Neural progenitor cell (in vitro differentiated cells): ENCODE measurements around the gene GNB1. TPM values are rescaled to one million over a fixed set of nuclear protein-coding genes. Genes with fewer than 3 reads are reported as not detected.

Experiments
- DNase-seq: peaks from one replicate; pipeline ENCODE4 v3.0.0-alpha.2; 2016; ENCODE audit warnings: low spot score
- H2AFZ ChIP-seq: fragments of 200-600 bp; sonication (generic); replicated peaks from 2 replicates; pipeline ENCODE4 v1.6.1; 2016; ENCODE audit warnings: antibody characterized with exemption
- H3F3A ChIP-seq: fragments of 200-600 bp; sonication (generic); 2 replicates; pipeline ENCODE4 v1.6.1; 2016; ENCODE audit warnings: antibody characterized with exemption, low read depth
- H3K27ac ChIP-seq: fragments of 200-600 bp; sonication (generic); 2 replicates; pipeline ENCODE4 v1.5.1; 2016; ENCODE audit warnings: mild to moderate bottlenecking
- H3K27me3 ChIP-seq: fragments of 200-600 bp; sonication (generic); 2 replicates; pipeline ENCODE4 v1.6.1; 2016; ENCODE audit warnings: mild to moderate bottlenecking, moderate library complexity
- H3K36me3 ChIP-seq: fragments of 200-600 bp; sonication (generic); 2 replicates; pipeline ENCODE4 v1.5.1; 2016
- H3K4me1 ChIP-seq: fragments of 200-600 bp; sonication (generic); 2 replicates; pipeline ENCODE4 v1.6.1; 2016; ENCODE audit warnings: mixed run types
- H3K4me2 ChIP-seq: fragments of 200-600 bp; sonication (generic); 2 replicates; pipeline ENCODE4 v1.6.1; 2016
- H3K4me3 ChIP-seq: fragments of 200-600 bp; sonication (generic); 2 replicates; pipeline ENCODE4 v1.5.1; 2016
- H3K79me2 ChIP-seq: fragments of 200-600 bp; sonication (generic); 2 replicates; pipeline ENCODE4 v1.6.1; 2016; ENCODE audit warnings: low read depth
- H3K9ac ChIP-seq: fragments of 200-600 bp; sonication (generic); 2 replicates; pipeline ENCODE4 v1.6.1; 2016
- H3K9me3 ChIP-seq: fragments of 200-600 bp; sonication (generic); 2 replicates; pipeline ENCODE4 v1.5.1; 2016; ENCODE audit warnings: low read depth
- H4K20me1 ChIP-seq: fragments of 200-600 bp; sonication (generic); 2 replicates; pipeline ENCODE4 v1.6.1; 2016; ENCODE audit warnings: low read depth
- H3K27ac Mint-ChIP-seq: 3 replicates; pipeline ENCODE4 v1.8.0; 2021; ENCODE audit warnings: mixed read lengths
- H3K27me3 Mint-ChIP-seq: 2 replicates; pipeline ENCODE4 v1.8.0; 2022; ENCODE audit warnings: low read depth, mild to moderate bottlenecking, inconsistent platforms, moderate library complexity, mixed read lengths; ENCODE audit not compliant: insufficient read depth
- H3K36me3 Mint-ChIP-seq: 3 replicates; pipeline ENCODE4 v1.8.0; 2021; ENCODE audit warnings: mixed read lengths
- H3K4me1 Mint-ChIP-seq: 3 replicates; pipeline ENCODE4 v1.8.0; 2021; ENCODE audit warnings: mixed read lengths
- H3K4me3 Mint-ChIP-seq: 3 replicates; pipeline ENCODE4 v1.8.0; 2021; ENCODE audit warnings: mild to moderate bottlenecking, moderate library complexity, mixed read lengths
- H3K9me3 Mint-ChIP-seq: 3 replicates; pipeline ENCODE4 v1.8.0; 2020; ENCODE audit warnings: mixed read lengths
- EZH2 ChIP-seq: fragments of 200-600 bp; sonication (generic); IDR thresholded peaks from 2 replicates; pipeline ENCODE4 v1.6.1; 2017; ENCODE audit warnings: antibody characterized with exemption, mild to moderate bottlenecking, moderate library complexity
- EZH2phosphoT487 ChIP-seq: fragments of 200-600 bp; sonication (generic); IDR thresholded peaks from 2 replicates; pipeline ENCODE4 v1.6.1; 2017; ENCODE audit warnings: antibody characterized with exemption
- total RNA-seq: library from RNA; depleted of rRNA; stranded (reverse); fragments of >200 nt; gene quantifications from 2 replicates; pipeline ENCODE4 v1.2.3, GENCODE V29; 2015; ENCODE audit warnings: low replicate concordance
- TF ChIP-seq, protein P1 (sequence below): fragments of 200-600 bp; sonication (generic); IDR thresholded peaks from 2 replicates; pipeline ENCODE4 v1.5.1; 2017; ENCODE audit warnings: antibody characterized with exemption, mild to moderate bottlenecking

GNB1 gene
- total RNA-seq, 1 donor from 2014 or later = 175 TPM

DNA sequence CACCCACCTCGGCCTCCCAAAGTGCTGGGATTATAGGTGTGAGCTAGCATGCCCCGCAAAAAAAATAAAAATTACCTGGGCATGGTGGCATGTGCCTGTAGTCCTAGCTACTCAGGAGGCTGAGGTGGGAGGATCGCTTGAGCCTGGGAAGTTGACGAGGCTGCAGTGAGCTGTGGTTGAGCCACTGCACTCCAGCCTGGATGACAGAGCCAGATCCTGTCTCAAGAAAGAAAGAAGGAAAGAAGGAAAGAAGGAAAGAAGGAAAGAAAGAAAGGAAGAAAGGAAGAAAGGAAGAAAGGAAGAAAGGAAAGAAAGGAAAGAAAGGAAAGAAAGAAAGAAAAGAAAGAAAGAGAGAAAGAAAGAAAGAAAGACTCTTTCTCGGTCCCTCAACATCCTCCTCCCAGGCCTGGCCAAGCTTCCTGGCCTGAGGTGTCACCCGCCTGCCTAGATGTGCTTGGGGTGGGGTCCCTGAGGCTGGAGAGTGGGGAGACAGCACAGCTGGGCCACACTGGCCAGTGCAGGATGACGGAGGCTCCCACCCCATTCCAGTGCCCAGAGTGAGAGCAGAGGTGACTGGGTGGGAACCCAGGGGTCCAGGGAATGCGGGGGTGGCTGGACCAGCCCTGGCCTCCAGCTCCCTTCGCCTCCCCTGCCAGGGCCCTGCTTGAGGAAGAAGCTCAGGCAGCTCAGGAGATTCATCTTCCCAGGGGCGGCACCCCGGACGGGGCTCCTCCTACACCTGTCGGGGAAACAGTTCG is 10.2 kb upstream of the GNB1 start:
- Histone ChIP-seq H4K20me1 (no peaks in the 10 kb centered on the region), H3K9ac (no peak overlapping the region), H3K79me2 (no peaks in the 10 kb centered on the region), H2AFZ (no peak overlapping the region), H3K36me3 (no peaks in the 10 kb centered on the region), H3K4me1 (no peaks in the 10 kb centered on the region), H3K27me3 (no peaks in the 10 kb centered on the region), H3K4me2 (no peak overlapping the region), H3F3A (peaks cover 17% of the 10 kb centered on the region), H3K4me3 (no peak overlapping the region), H3K9me3 (no peaks in the 10 kb centered on the region), H3K27ac (no peak overlapping the region)
- DNase-seq = no peak
- TF ChIP-seq EZH2 = no peak
- no peak for TF ChIP-seq EZH2phosphoT487
- TF ChIP-seq, protein P1, sequence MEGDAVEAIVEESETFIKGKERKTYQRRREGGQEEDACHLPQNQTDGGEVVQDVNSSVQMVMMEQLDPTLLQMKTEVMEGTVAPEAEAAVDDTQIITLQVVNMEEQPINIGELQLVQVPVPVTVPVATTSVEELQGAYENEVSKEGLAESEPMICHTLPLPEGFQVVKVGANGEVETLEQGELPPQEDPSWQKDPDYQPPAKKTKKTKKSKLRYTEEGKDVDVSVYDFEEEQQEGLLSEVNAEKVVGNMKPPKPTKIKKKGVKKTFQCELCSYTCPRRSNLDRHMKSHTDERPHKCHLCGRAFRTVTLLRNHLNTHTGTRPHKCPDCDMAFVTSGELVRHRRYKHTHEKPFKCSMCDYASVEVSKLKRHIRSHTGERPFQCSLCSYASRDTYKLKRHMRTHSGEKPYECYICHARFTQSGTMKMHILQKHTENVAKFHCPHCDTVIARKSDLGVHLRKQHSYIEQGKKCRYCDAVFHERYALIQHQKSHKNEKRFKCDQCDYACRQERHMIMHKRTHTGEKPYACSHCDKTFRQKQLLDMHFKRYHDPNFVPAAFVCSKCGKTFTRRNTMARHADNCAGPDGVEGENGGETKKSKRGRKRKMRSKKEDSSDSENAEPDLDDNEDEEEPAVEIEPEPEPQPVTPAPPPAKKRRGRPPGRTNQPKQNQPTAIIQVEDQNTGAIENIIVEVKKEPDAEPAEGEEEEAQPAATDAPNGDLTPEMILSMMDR = no peak
- Mint-ChIP-seq H3K4me1 (peaks cover 3% of the 10 kb centered on the region), H3K9me3 (peaks cover 5% of the 10 kb centered on the region), H3K4me3 (peak overlapping the region; percentile 33), H3K36me3 (no peaks in the 10 kb centered on the region), H3K27me3 (peaks cover 9% of the 10 kb centered on the region), H3K27ac (peak overlapping the region; percentile 6)

DNA sequence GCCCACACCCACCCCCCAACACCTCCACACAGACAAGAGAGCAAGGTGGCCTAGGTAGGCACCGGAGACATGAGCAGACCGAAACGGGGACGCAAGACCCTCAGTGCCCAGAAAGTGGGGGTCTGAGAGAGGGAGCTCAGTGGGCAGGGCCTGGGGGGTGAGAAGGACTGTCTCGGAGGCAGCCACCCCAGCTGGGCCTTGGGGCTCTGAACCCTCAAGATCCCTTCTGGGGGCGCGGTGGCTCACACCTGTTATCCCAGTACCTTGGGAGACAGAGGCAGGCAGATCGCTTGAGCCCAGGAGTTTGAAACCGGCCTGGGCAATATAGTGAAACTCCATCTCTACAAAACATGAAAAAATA is 9.1 kb upstream of the GNB1 start:
- no peak overlapping the region for H2AFZ ChIP-seq
- Mint-ChIP-seq H3K27me3 (peaks cover 8% of the 10 kb centered on the region), H3K4me1 (peaks cover 8% of the 10 kb centered on the region), H3K27ac (no peak overlapping the region), H3K9me3 (peaks cover 5% of the 10 kb centered on the region), H3K4me3 (no peak overlapping the region), H3K36me3 (no peaks in the 10 kb centered on the region)
- H3K27ac ChIP-seq = no peak overlapping the region
- H4K20me1 ChIP-seq = no peaks in the 10 kb centered on the region
- no peaks in the 10 kb centered on the region for H3K79me2 ChIP-seq
- peaks cover 12% of the 10 kb centered on the region for H3F3A ChIP-seq
- H3K4me1 ChIP-seq = peaks cover 5% of the 10 kb centered on the region
- no peaks in the 10 kb centered on the region for H3K9me3 ChIP-seq
- TF ChIP-seq EZH2phosphoT487 (no peak), EZH2 (no peak)
- TF ChIP-seq, protein P1 = no peak
- H3K4me3 ChIP-seq = no peak overlapping the region
- no peak overlapping the region for H3K4me2 ChIP-seq
- DNase-seq = no peak
- no peaks in the 10 kb centered on the region for H3K36me3 ChIP-seq
- no peaks in the 10 kb centered on the region for H3K27me3 ChIP-seq
- H3K9ac ChIP-seq = no peak overlapping the region

DNA sequence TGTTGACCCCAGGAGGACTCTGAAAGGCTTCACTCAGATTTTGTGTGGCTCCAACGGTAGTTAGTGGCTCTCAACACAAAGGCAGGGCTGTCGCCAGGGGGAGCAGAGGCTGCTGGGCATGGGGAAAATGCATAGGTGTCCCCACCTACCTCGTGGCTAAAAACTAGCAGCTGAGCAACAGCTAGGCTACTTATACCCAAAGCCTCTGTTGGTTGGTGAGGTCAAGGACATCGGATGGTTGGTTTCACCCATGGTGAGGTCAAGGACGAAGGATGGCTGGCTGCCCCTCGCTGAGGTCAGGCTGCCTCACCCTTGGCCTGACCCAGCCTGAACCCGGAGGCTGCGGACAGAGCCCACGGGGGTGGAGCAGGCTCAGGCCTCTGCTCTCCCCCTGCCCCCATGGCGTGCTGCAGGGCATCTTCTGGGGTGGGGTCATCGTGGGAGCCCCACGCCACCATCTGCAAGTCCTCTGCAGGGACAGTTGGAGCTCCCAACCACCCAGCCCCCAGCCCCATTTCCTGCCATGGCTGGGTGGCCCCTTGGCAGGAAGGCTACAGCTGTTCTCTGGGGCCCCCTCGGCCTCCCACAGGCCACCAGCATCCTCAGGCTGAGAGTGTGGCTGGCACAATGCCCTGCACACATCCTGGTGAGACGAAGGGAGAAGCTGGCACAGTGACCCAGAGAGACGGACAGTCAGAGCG is 8.5 kb upstream of the GNB1 start:
- no peak overlapping the region for H3K4me3 Mint-ChIP-seq
- H3K4me1 Mint-ChIP-seq = peaks cover 14% of the 10 kb centered on the region
- peaks cover 8% of the 10 kb centered on the region for H3K27me3 Mint-ChIP-seq
- TF ChIP-seq, protein P1 = peak; percentile 34
- no peak for TF ChIP-seq EZH2phosphoT487
- Histone ChIP-seq H3K27ac (no peak overlapping the region), H4K20me1 (no peaks in the 10 kb centered on the region), H3K9me3 (no peaks in the 10 kb centered on the region), H3K4me1 (peaks cover 11% of the 10 kb centered on the region), H3K9ac (no peak overlapping the region), H3K36me3 (no peaks in the 10 kb centered on the region), H3K27me3 (no peaks in the 10 kb centered on the region), H3F3A (peaks cover 12% of the 10 kb centered on the region), H3K4me2 (no peak overlapping the region), H3K79me2 (no peaks in the 10 kb centered on the region), H3K4me3 (no peak overlapping the region), H2AFZ (no peak overlapping the region)
- DNase-seq = peak; percentile 45
- H3K27ac Mint-ChIP-seq = no peak overlapping the region
- peaks cover 5% of the 10 kb centered on the region for H3K9me3 Mint-ChIP-seq
- H3K36me3 Mint-ChIP-seq = no peaks in the 10 kb centered on the region
